ENCODE measurements around the gene AXIN2.

DNA sequence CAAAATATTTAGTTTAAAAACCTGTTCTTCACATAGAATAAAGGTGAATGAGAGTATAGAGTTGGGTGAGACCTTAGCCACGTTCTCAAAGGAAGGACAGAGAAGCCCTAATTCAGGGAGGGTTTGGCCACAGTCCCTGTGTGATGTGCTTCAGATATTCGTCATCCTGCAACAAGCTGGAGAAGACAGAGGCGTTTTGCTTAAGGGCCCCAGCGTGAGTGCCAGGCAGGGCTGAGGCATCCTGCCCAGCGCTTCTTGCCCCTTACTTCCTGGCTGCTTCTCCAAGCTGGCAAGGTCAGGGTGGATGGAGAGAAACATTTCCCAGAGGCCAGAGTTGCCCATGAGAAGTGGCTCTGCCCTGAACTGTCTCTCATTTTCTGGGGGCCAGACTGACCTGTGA lies 46.9 kb downstream of the AXIN2 start:
- TF ChIP-seq, protein P1, sequence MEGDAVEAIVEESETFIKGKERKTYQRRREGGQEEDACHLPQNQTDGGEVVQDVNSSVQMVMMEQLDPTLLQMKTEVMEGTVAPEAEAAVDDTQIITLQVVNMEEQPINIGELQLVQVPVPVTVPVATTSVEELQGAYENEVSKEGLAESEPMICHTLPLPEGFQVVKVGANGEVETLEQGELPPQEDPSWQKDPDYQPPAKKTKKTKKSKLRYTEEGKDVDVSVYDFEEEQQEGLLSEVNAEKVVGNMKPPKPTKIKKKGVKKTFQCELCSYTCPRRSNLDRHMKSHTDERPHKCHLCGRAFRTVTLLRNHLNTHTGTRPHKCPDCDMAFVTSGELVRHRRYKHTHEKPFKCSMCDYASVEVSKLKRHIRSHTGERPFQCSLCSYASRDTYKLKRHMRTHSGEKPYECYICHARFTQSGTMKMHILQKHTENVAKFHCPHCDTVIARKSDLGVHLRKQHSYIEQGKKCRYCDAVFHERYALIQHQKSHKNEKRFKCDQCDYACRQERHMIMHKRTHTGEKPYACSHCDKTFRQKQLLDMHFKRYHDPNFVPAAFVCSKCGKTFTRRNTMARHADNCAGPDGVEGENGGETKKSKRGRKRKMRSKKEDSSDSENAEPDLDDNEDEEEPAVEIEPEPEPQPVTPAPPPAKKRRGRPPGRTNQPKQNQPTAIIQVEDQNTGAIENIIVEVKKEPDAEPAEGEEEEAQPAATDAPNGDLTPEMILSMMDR (IDR thresholded peaks at IDR 0.05): no peak
- TF ChIP-seq POLR2A (IDR thresholded peaks at IDR 0.05): no peak

Measured in tibial nerve (tissue), 3 donors.